SJCRH30 (cell line): ENCODE data around the gene SGCG. TPM values are rescaled to one million over a fixed set of nuclear protein-coding genes. Genes with fewer than 3 reads are reported as not detected.
"Not testable (repeated sequence)": the region's sequence is repeated elsewhere in the genome, so short reads cannot be mapped to it uniquely, and the experiment has no call there.

ENCODE experiments used
- DNase-seq, 2 experiments: peaks; one replicate each; pipeline ENCODE4 v3.0.0-alpha.2; 2015 to 2020
- H3K27ac ChIP-seq: fragments of 250-450 bp; sonication (Bioruptor Pico); 2 replicates; pipeline ENCODE4 v1.5.1; 2020; ENCODE audit warnings: mild to moderate bottlenecking, moderate library complexity
- H3K27me3 ChIP-seq: fragments of 250-450 bp; sonication (Bioruptor Pico); 2 replicates; pipeline ENCODE4 v1.5.1; 2020; ENCODE audit warnings: mild to moderate bottlenecking, moderate library complexity
- H3K36me3 ChIP-seq: fragments of 250-450 bp; sonication (Bioruptor Pico); 2 replicates; pipeline ENCODE4 v1.5.1; 2020; ENCODE audit warnings: mild to moderate bottlenecking, moderate library complexity
- H3K4me1 ChIP-seq: fragments of 250-450 bp; sonication (Bioruptor Pico); 2 replicates; pipeline ENCODE4 v1.5.1; 2020; ENCODE audit warnings: mild to moderate bottlenecking, moderate library complexity
- H3K4me3 ChIP-seq: fragments of 250-450 bp; sonication (Bioruptor Pico); 2 replicates; pipeline ENCODE4 v1.5.1; 2020; ENCODE audit warnings: mild to moderate bottlenecking, moderate library complexity
- H3K9me3 ChIP-seq: fragments of 250-450 bp; sonication (Bioruptor Pico); replicated peaks from 2 replicates; pipeline ENCODE4 v1.5.1; 2020; ENCODE audit warnings: mild to moderate bottlenecking, moderate library complexity
- total RNA-seq: library from RNA; depleted of rRNA; stranded (reverse); fragments of >200 nt; shearing (Covaris generic); gene quantifications from 2 replicates; pipeline ENCODE4 v1.2.3, GENCODE V29; 2014

Gene SGCG
- total RNA-seq, 1 experiment from 2014 or later = 0.14 TPM

GRCh38 chr13:23271331-23271730 lies 90.6 kb downstream of the SGCG start:
- H3K36me3 ChIP-seq = no peaks in the 10 kb centered on the region
- H3K4me1 ChIP-seq = no peaks in the 10 kb centered on the region
- H3K9me3 ChIP-seq = no peaks in the 10 kb centered on the region
- no peak for DNase-seq
- H3K27me3 ChIP-seq = no peaks in the 10 kb centered on the region; the same call in 1 of the 2 replicates
- no peak overlapping the region for H3K27ac ChIP-seq
- H3K4me3 ChIP-seq = no peak overlapping the region

- DNase-seq = no peak
- no peaks in the 10 kb centered on the region; the same call in 1 of the 2 replicates for H3K27me3 ChIP-seq
Observed at GRCh38 chr13:23273498-23273897, 92.7 kb downstream of the SGCG start.

GRCh38 chr13:23279321-23279720 lies 98.5 kb downstream of the SGCG start:
- Histone ChIP-seq H3K9me3 (no peaks in the 10 kb centered on the region), H3K36me3 (no peaks in the 10 kb centered on the region), H3K4me3 (no peak overlapping the region), H3K27ac (no peak overlapping the region), H3K27me3 (no peaks in the 10 kb centered on the region; the same call in 1 of the 2 replicates), H3K4me1 (no peaks in the 10 kb centered on the region)
- DNase-seq = no peak

More at GRCh38 chr13:23273498-23273897, 92.7 kb downstream of the SGCG start:
- H3K4me1 ChIP-seq = no peaks in the 10 kb centered on the region
- H3K27ac ChIP-seq = no peak overlapping the region
- no peak overlapping the region for H3K4me3 ChIP-seq
- H3K9me3 ChIP-seq = no peaks in the 10 kb centered on the region
- no peaks in the 10 kb centered on the region for H3K36me3 ChIP-seq

- DNase-seq = no peak
- Histone ChIP-seq H3K9me3 (no peaks in the 10 kb centered on the region), H3K27ac (no peak overlapping the region), H3K27me3 (no peaks in the 10 kb centered on the region), H3K4me3 (no peak overlapping the region), H3K36me3 (no peaks in the 10 kb centered on the region), H3K4me1 (no peaks in the 10 kb centered on the region)
Observed at GRCh38 chr13:23288564-23288963, 107.8 kb downstream of the SGCG start.

GRCh38 chr13:23288995-23289394 lies 108.2 kb downstream of the SGCG start:
- no peak for DNase-seq
- H3K27ac ChIP-seq = no peak overlapping the region
- H3K9me3 ChIP-seq = no peaks in the 10 kb centered on the region
- no peak overlapping the region for H3K4me3 ChIP-seq
- no peaks in the 10 kb centered on the region for H3K27me3 ChIP-seq
- H3K36me3 ChIP-seq = no peaks in the 10 kb centered on the region
- H3K4me1 ChIP-seq = no peaks in the 10 kb centered on the region

- Histone ChIP-seq H3K4me1 (no peaks in the 10 kb centered on the region), H3K27me3 (no peaks in the 10 kb centered on the region), H3K36me3 (no peaks in the 10 kb centered on the region), H3K9me3 (no peaks in the 10 kb centered on the region), H3K27ac (no peak overlapping the region), H3K4me3 (no peak overlapping the region)
- DNase-seq = no peak
Observed at GRCh38 chr13:23289917-23290357, 109.2 kb downstream of the SGCG start.

- H3K36me3 ChIP-seq = no peaks in the 10 kb centered on the region
- H3K27ac ChIP-seq = no peak overlapping the region
- no peak for DNase-seq
- peaks cover 3% of the 10 kb centered on the region; the same call in 1 of the 2 replicates for H3K9me3 ChIP-seq
- H3K4me1 ChIP-seq = no peaks in the 10 kb centered on the region
- no peaks in the 10 kb centered on the region for H3K27me3 ChIP-seq
- no peak overlapping the region for H3K4me3 ChIP-seq
Observed at GRCh38 chr13:23292586-23292985, 111.8 kb downstream of the SGCG start.

GRCh38 chr13:23314837-23315236 lies 134.1 kb downstream of the SGCG start:
- not testable (repeated sequence) for H3K27me3 ChIP-seq, H3K9me3 ChIP-seq, H3K27ac ChIP-seq, H3K36me3 ChIP-seq, DNase-seq, H3K4me3 ChIP-seq, H3K4me1 ChIP-seq

GRCh38 chr13:23319883-23320224 lies 139.1 kb downstream of the SGCG start:
- DNase-seq = no peak
- Histone ChIP-seq H3K27me3 (no peaks in the 10 kb centered on the region), H3K4me1 (peaks cover 33% of the 10 kb centered on the region), H3K36me3 (no peaks in the 10 kb centered on the region), H3K4me3 (no peak overlapping the region), H3K27ac (peak overlapping the region; percentile 92), H3K9me3 (no peaks in the 10 kb centered on the region)

GRCh38 chr13:23320926-23321534 lies 140.3 kb downstream of the SGCG start:
- Histone ChIP-seq H3K4me3 (peak overlapping the region; percentile 35), H3K27me3 (no peaks in the 10 kb centered on the region), H3K36me3 (no peaks in the 10 kb centered on the region), H3K27ac (peak overlapping the region; percentile 92), H3K9me3 (no peaks in the 10 kb centered on the region), H3K4me1 (peaks cover 33% of the 10 kb centered on the region)
- no peak for DNase-seq

GRCh38 chr13:23321535-23322241 lies 140.9 kb downstream of the SGCG start:
- H3K9me3 ChIP-seq = no peaks in the 10 kb centered on the region
- no peaks in the 10 kb centered on the region for H3K36me3 ChIP-seq
- H3K4me3 ChIP-seq = peak overlapping the region; percentile 35
- DNase-seq = peak; percentile 83 to 87
- peaks cover 33% of the 10 kb centered on the region for H3K4me1 ChIP-seq
- H3K27me3 ChIP-seq = no peaks in the 10 kb centered on the region
- H3K27ac ChIP-seq = peak overlapping the region; percentile 92

GRCh38 chr13:23322353-23323336 lies 141.9 kb downstream of the SGCG start:
- Histone ChIP-seq H3K27ac (peak overlapping the region; percentile 92), H3K4me3 (no peak overlapping the region)
- no peak for DNase-seq

GRCh38 chr13:23323946-23324709 lies 143.3 kb downstream of the SGCG start:
- Histone ChIP-seq H3K4me3 (no peak overlapping the region), H3K36me3 (no peaks in the 10 kb centered on the region), H3K27ac (no peak overlapping the region), H3K27me3 (no peaks in the 10 kb centered on the region), H3K4me1 (peaks cover 31% of the 10 kb centered on the region), H3K9me3 (no peaks in the 10 kb centered on the region)
- DNase-seq = no peak

More at GRCh38 chr13:23322353-23323336, 141.9 kb downstream of the SGCG start:
- H3K36me3 ChIP-seq = no peaks in the 10 kb centered on the region
- no peaks in the 10 kb centered on the region for H3K9me3 ChIP-seq
- H3K4me1 ChIP-seq = peaks cover 33% of the 10 kb centered on the region
- H3K27me3 ChIP-seq = no peaks in the 10 kb centered on the region

GRCh38 chr13:23325191-23325590 lies 144.4 kb downstream of the SGCG start:
- no peak overlapping the region for H3K4me3 ChIP-seq
- H3K27ac ChIP-seq = no peak overlapping the region
- H3K4me1 ChIP-seq = peaks cover 21% of the 10 kb centered on the region
- no peaks in the 10 kb centered on the region for H3K27me3 ChIP-seq
- DNase-seq = no peak
- no peaks in the 10 kb centered on the region for H3K9me3 ChIP-seq
- no peaks in the 10 kb centered on the region; the same call in 1 of the 2 replicates for H3K36me3 ChIP-seq
